GM12865 (cell line): ENCODE data around the gene MED13.

ENCODE experiments used
- DNase-seq: peaks from one replicate; pipeline ENCODE4 v3.0.0; 2010; ENCODE audit warnings: low read depth
- H3K4me3 ChIP-seq: 2 replicates; pipeline ENCODE4 v1.5.1; 2011; ENCODE audit warnings: mild to moderate bottlenecking, low read depth, low read length, control low read depth
- CTCF ChIP-seq: IDR thresholded peaks from 2 replicates; pipeline ENCODE4 v1.5.1; 2011; ENCODE audit warnings: low read length, control low read depth, low read depth, inconsistent platforms; ENCODE audit not compliant: insufficient read depth; ENCODE audit errors: missing control alignments

The MED13 gene

GRCh38 chr17:62096401-62096670 lies 31.3 kb upstream of the MED13 start:
- no peak for TF ChIP-seq CTCF
- H3K4me3 ChIP-seq: no peak overlapping the region
- DNase-seq: no peak

GRCh38 chr17:62094175-62094574 lies 29.1 kb upstream of the MED13 start:
- TF ChIP-seq CTCF: no peak
- H3K4me3 ChIP-seq: no peak overlapping the region; the same call in 1 of the 2 replicates
- peak; percentile 25 for DNase-seq

GRCh38 chr17:62093188-62094155 lies 28.4 kb upstream of the MED13 start:
- no peak overlapping the region; the same call in 1 of the 2 replicates for H3K4me3 ChIP-seq
- TF ChIP-seq CTCF: no peak
- DNase-seq: peak; percentile 89

GRCh38 chr17:62092784-62093183 lies 27.7 kb upstream of the MED13 start:
- no peak for DNase-seq
- no peak for TF ChIP-seq CTCF
- H3K4me3 ChIP-seq: no peak overlapping the region

GRCh38 chr17:62091804-62092203 lies 26.7 kb upstream of the MED13 start:
- no peak overlapping the region for H3K4me3 ChIP-seq
- no peak for TF ChIP-seq CTCF
- DNase-seq: peak; percentile 26

GRCh38 chr17:62090868-62091267 lies 25.8 kb upstream of the MED13 start:
- no peak for DNase-seq
- no peak for TF ChIP-seq CTCF
- no peak overlapping the region for H3K4me3 ChIP-seq
